PC-3 (cell line): ENCODE results near the gene GFY. TPM values are rescaled to one million over a fixed set of nuclear protein-coding genes. Genes with fewer than 3 reads are reported as not detected.

Source experiments
- ATAC-seq: fragments of 200-7000 bp; cut with Tn5 transposase; 2 replicates; pipeline ENCODE4 v1.9.1; 2020; ENCODE audit warnings: mild to moderate bottlenecking, moderate library complexity
- BruUV-seq: library from RNA; stranded (reverse); fragments of 400-500 nt; replicated peaks from 2 replicates; lab custom pipeline; 2021; lab: Mats Ljungman, UMichigan
- CTCF ChIA-PET: fragments of 300-600 bp; sonication (Branson Sonifier 250); formaldehyde crosslinking; loops from one replicate; lab custom pipeline; 2022; ENCODE audit warnings: antibody characterized with exemption; lab: Charles Lee
- POLR2A ChIA-PET: fragments of 300-600 bp; sonication (Branson Sonifier 250); formaldehyde crosslinking; loops from one replicate; lab custom pipeline; 2022; ENCODE audit warnings: antibody characterized with exemption; ENCODE audit not compliant: unreplicated experiment; lab: Charles Lee
- DNase-seq: peaks from one replicate; pipeline ENCODE4 v3.0.0-alpha.2; 2015
- H2AFZ ChIP-seq: fragments of 300-600 bp; sonication (generic); 2 replicates; pipeline ENCODE4 v1.6.0; 2016; ENCODE audit warnings: antibody characterized with exemption, low read length
- H3F3A ChIP-seq: fragments of 300-600 bp; sonication (generic); one replicate; pipeline ENCODE4 v1.6.0; 2017; ENCODE audit warnings: antibody characterized with exemption, low read length, control low read depth, mild to moderate bottlenecking; ENCODE audit not compliant: unreplicated experiment
- H3K27ac ChIP-seq: fragments of 300-600 bp; sonication (generic); 2 replicates; pipeline ENCODE4 v1.5.1; 2016; ENCODE audit warnings: mild to moderate bottlenecking, low read length
- H3K27me3 ChIP-seq: fragments of 300-600 bp; sonication (generic); 2 replicates; pipeline ENCODE4 v1.6.1; 2016; ENCODE audit warnings: low read length, mixed read lengths
- H3K36me3 ChIP-seq: fragments of 300-600 bp; sonication (generic); 2 replicates; pipeline ENCODE4 v1.6.1; 2016; ENCODE audit warnings: low read depth, mixed run types, low read length, mixed read lengths
- H3K4me1 ChIP-seq: fragments of 300-600 bp; sonication (generic); 2 replicates; pipeline ENCODE4 v1.5.1; 2016; ENCODE audit warnings: low read length; ENCODE audit not compliant: insufficient read depth
- H3K4me2 ChIP-seq: fragments of 300-600 bp; sonication (generic); 2 replicates; pipeline ENCODE4 v1.6.0; 2016; ENCODE audit warnings: low read length
- H3K4me3 ChIP-seq: fragments of 300-600 bp; sonication (generic); 2 replicates; pipeline ENCODE4 v1.5.1; 2016; ENCODE audit warnings: mild to moderate bottlenecking, low read length, mixed read lengths
- H3K79me2 ChIP-seq: fragments of 300-600 bp; sonication (generic); 2 replicates; pipeline ENCODE4 v1.6.1; 2017; ENCODE audit warnings: low read length, mixed read lengths
- H3K9ac ChIP-seq: fragments of 300-600 bp; sonication (generic); 2 replicates; pipeline ENCODE4 v1.6.0; 2016; ENCODE audit warnings: mild to moderate bottlenecking, low read length
- H3K9me2 ChIP-seq: fragments of 300-600 bp; sonication (generic); replicated peaks from 2 replicates; pipeline ENCODE4 v1.6.1; 2016; ENCODE audit warnings: mixed run types, low read length, mixed read lengths
- H3K9me3 ChIP-seq: fragments of 300-600 bp; sonication (generic); 2 replicates; pipeline ENCODE4 v1.6.1; 2016; ENCODE audit warnings: low read length, mixed read lengths
- H4K20me1 ChIP-seq: fragments of 300-600 bp; sonication (generic); 2 replicates; pipeline ENCODE4 v1.6.1; 2016; ENCODE audit warnings: low read length, mixed read lengths
- CTCF ChIP-seq: fragments of 300-600 bp; sonication (generic); conservative IDR thresholded peaks from 2 replicates; pipeline ENCODE4 v1.5.1; 2017; ENCODE audit warnings: antibody characterized with exemption, low read depth, mild to moderate bottlenecking, low read length
- EZH2 ChIP-seq: fragments of 300-600 bp; sonication (generic); IDR thresholded peaks from one replicate; pipeline ENCODE4 v1.6.1; 2017; ENCODE audit warnings: antibody characterized with exemption, mild to moderate bottlenecking, low read length; ENCODE audit not compliant: unreplicated experiment
- EZH2phosphoT487 ChIP-seq: fragments of 300-600 bp; sonication (generic); IDR thresholded peaks from 2 replicates; pipeline ENCODE4 v1.6.1; 2018; ENCODE audit warnings: mild to moderate bottlenecking, antibody characterized with exemption, low read length, borderline replicate concordance
- intact Hi-C: fragments of 100-400 bp; cut with micrococcal nuclease; formaldehyde crosslinking; loops from 2 replicates; pipeline ENCODE4 v1.9.0; 2023
- total RNA-seq: library from RNA; depleted of rRNA; stranded (reverse); fragments of >200 nt; gene quantifications from 2 replicates; pipeline ENCODE4 v1.2.3, GENCODE V29; 2014

The GFY gene
- total RNA-seq, 1 experiment from 2014 or later: not detected

- TF ChIP-seq EZH2 (no peak), CTCF (no peak), EZH2phosphoT487 (no peak)
- Histone ChIP-seq H3K9ac (no peak within 1 kb of the TSS), H3K79me2 (no peaks in the 10 kb centered on the region), H3K9me2 (no peaks in the 10 kb centered on the region), H3K4me3 (no peak within 1 kb of the TSS), H3K9me3 (peaks cover 2% of the 10 kb centered on the region; the same call in 1 of the 2 replicates), H3K4me2 (no peak within 1 kb of the TSS), H2AFZ (no peak within 1 kb of the TSS), H3K27ac (no peak within 1 kb of the TSS), H3K4me1 (0 out of 2 replicates have a peak, but pooled peaks cover 3% of the 10 kb centered on the region), H3K27me3 (no peaks in the 10 kb centered on the region), H4K20me1 (no peaks in the 10 kb centered on the region), H3K36me3 (no peaks in the 10 kb centered on the region), H3F3A (no peaks in the 10 kb centered on the region)
- BruUV-seq: no TSS peak
- ChIA-PET POLR2A (no interaction called here), CTCF (no interaction called here)
- ATAC-seq (no peak), DNase-seq (peak; percentile 42)
- intact Hi-C loops: no loop called here
Measured at GRCh38 chr19:49387936-49388372, 37.2 kb upstream of the GFY start, which contains the start of gene KASH5. KASH5 (plus strand) TSS chr19:49388249; CDS start chr19:49390884, 2,635 bp downstream.

GRCh38 chr19:49389406-49389805, 35.8 kb upstream of the GFY start:
- no peak for DNase-seq
- H3K9ac ChIP-seq: no peak overlapping the region
- BruUV-seq: no TSS peak
- H3K4me2 ChIP-seq: no peak overlapping the region
- H3K4me1 ChIP-seq: 0 out of 2 replicates have a peak, but pooled peaks cover 3% of the 10 kb centered on the region
- intact Hi-C loops: no loop called here
- H4K20me1 ChIP-seq: no peaks in the 10 kb centered on the region
- no peak for ATAC-seq
- no peaks in the 10 kb centered on the region for H3K9me2 ChIP-seq
- no peaks in the 10 kb centered on the region for H3K27me3 ChIP-seq
- no peak overlapping the region for H3K4me3 ChIP-seq
- no peaks in the 10 kb centered on the region for H3K36me3 ChIP-seq
- no peaks in the 10 kb centered on the region for H3F3A ChIP-seq
- POLR2A ChIA-PET: no interaction called here
- H3K9me3 ChIP-seq: no peaks in the 10 kb centered on the region
- CTCF ChIA-PET: no interaction called here
- no peak overlapping the region for H2AFZ ChIP-seq
- no peak overlapping the region for H3K27ac ChIP-seq
- TF ChIP-seq EZH2phosphoT487 (no peak), EZH2 (no peak)
- no peaks in the 10 kb centered on the region for H3K79me2 ChIP-seq

GRCh38 chr19:49390131-49390928, 34.9 kb upstream of the GFY start:
- Histone ChIP-seq H4K20me1 (no peaks in the 10 kb centered on the region), H3K9me2 (no peaks in the 10 kb centered on the region), H3F3A (no peaks in the 10 kb centered on the region), H3K4me3 (no peak overlapping the region), H3K27me3 (no peaks in the 10 kb centered on the region), H3K4me2 (no peak overlapping the region), H3K9ac (no peak overlapping the region), H3K27ac (no peak overlapping the region), H2AFZ (no peak overlapping the region), H3K36me3 (no peaks in the 10 kb centered on the region), H3K9me3 (no peaks in the 10 kb centered on the region), H3K79me2 (no peaks in the 10 kb centered on the region), H3K4me1 (0 out of 2 replicates have a peak, but pooled peaks cover 3% of the 10 kb centered on the region)
- CTCF ChIA-PET: interaction anchor here (1.3 kb wide), 1 partner anchor 52 kb away, joined by 6 read pairs; no protein-coding TSS in a partner anchor
- POLR2A ChIA-PET: no interaction called here
- no TSS peak for BruUV-seq
- TF ChIP-seq EZH2phosphoT487: no peak
- TF ChIP-seq EZH2: no peak
- no peak for TF ChIP-seq CTCF
- no peak for ATAC-seq
- no peak for DNase-seq
- intact Hi-C loops: no loop called here
